ENCODE results near the gene MYO1E.
A peak's percentile ranks its signal among the peaks of the same experiment; 100 is the strongest.

MYO1E gene

DNA sequence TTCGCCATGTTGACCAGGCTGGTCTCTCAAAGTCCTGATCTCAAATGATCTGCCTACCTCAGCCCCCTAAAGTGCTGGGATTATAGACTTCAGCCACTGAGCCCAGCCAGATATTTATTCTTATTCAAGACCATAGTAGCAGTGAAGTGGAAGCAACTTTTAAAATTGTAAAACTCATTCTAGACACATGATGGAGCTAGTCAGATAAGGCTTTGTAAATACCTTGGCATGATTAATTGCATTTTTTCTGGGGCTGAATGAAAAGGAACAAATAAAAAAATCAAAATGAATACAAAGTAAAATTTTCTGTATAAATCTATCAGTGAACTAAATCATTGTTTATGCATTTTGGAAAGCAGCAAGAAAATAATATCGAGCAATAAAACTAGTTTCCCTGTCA is 4.1 kb upstream of the MYO1E start:
- DNase-seq (ENCODE audit: low spot score in 2 of 2) (no peak), ATAC-seq (ENCODE audit: low read depth) (no peak)
- Mint-ChIP-seq H3K4me1 (peaks cover 17% of the 10 kb centered on the region), H3K9me3 (no peaks in the 10 kb centered on the region), H3K36me3 (no peaks in the 10 kb centered on the region), H3K27ac (peak overlapping the region; percentile 8), H3K4me3 (no peak overlapping the region), H3K27me3 (no peaks in the 10 kb centered on the region)

DNA sequence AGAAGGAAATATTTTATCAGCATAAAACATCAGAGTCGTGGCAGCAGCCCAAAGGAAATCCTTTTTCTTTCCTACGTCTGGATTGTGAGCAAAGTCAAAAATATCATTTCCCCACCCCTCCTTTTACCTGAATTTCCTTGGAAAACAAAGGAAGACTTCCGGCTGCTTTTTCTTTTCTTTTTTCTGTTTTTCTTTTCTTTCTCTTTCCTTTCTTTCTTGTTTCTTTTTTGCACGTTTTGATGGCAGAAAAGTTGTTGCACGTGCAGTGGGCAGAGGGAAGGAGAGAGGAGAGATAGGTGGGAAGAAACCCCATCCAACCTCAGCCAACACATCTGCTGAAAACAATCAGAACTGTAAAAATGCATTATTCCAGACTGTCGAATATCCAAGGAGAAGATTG is 544 bp upstream of the MYO1E start:
- H3K9me3 Mint-ChIP-seq, result no peaks in the 10 kb centered on the region
- H3K4me1 Mint-ChIP-seq, result peaks cover 44% of the 10 kb centered on the region
- no peaks in the 10 kb centered on the region for H3K27me3 Mint-ChIP-seq
- ATAC-seq (ENCODE audit: low read depth) (no peak), DNase-seq (ENCODE audit: low spot score in 2 of 2) (no peak)
- H3K36me3 Mint-ChIP-seq, result no peaks in the 10 kb centered on the region
- H3K4me3 Mint-ChIP-seq, result peak overlapping the region; percentile 90
- H3K27ac Mint-ChIP-seq, result peak overlapping the region; percentile 77

DNA sequence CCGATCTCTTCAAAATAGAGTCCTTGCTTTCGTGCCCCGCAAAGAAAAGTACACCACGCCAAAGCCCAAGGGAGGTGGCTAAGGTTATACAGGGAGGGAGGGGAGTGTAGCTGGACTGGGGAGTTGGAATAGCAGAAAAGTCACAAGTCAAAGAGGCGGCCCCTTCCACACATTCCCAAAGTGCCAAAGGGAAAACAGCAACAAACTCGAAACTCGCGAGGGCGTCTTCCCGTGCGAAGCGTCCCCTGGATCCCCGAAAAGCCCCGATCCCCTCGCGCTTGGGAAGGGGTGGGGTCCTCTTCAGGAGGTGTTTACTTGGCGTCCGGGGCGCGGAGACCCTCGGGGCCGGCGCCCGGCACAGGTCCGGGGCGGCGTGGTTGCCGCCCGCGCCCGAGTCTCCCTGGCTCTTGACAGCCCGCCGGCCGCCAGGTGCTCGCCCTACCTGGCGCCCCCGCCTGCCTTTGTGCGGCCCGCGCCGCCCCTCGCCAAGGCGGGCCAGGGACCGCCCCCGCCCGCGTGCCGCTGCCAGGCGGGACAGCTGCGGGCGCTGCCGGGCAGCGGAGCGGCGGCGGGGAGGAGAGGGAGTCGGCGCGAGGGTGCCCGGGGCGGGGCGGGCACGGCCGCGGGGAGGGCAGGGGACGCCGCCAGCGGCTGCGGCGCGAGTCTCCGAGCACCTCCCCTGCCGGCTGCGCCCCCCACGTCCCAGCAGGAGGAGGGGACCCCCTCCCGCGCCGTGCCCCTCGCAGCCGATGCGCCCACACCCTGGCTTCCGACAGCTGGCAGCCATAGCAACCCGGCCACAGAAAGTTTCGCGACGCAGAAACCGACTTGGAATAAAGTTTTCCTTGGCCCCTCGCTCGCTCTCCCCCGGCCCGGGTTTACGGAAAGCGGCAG is 966 bp downstream of the MYO1E start:
- Mint-ChIP-seq H3K27me3 (no peaks in the 10 kb centered on the region), H3K4me1 (peaks cover 50% of the 10 kb centered on the region), H3K27ac (peak overlapping the region; percentile 96)

DNA sequence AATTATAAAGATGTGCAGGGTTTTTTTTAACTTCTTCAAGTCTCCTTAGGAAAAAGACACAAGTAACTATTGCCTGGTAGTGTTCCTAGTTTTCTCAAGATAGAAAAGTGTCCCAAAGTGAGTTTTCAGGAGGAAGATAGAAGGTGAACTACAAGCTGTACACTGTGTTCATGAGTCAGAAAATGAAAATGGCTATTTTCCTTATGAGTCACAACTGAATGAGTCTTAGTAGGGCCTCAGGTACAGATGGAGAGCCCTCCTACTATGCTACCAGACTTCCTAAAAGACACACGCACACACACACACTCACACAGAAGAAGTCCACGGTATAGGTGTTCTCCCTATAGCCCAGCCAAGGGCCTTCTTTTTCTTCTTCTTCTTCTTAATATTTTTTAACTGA is 3.1 kb downstream of the MYO1E start:
- Mint-ChIP-seq H3K4me3 (peak overlapping the region; percentile 12), H3K36me3 (peaks cover 2% of the 10 kb centered on the region), H3K27ac (peak overlapping the region; percentile 67), H3K4me1 (peaks cover 48% of the 10 kb centered on the region), H3K27me3 (no peaks in the 10 kb centered on the region), H3K9me3 (peaks cover 3% of the 10 kb centered on the region)
- no peak for ATAC-seq (ENCODE audit: low read depth)
- no peak for DNase-seq (ENCODE audit: low spot score in 2 of 2)

More for the DNA sequence above, 966 bp downstream of the MYO1E start:
- ATAC-seq (ENCODE audit: low read depth) (peak; percentile 56), DNase-seq (ENCODE audit: low spot score in 2 of 2) (peak in 1 of 2 donors; percentile 50)
- Mint-ChIP-seq H3K9me3 (no peaks in the 10 kb centered on the region), H3K36me3 (no peaks in the 10 kb centered on the region), H3K4me3 (peak overlapping the region; percentile 100)

DNA sequence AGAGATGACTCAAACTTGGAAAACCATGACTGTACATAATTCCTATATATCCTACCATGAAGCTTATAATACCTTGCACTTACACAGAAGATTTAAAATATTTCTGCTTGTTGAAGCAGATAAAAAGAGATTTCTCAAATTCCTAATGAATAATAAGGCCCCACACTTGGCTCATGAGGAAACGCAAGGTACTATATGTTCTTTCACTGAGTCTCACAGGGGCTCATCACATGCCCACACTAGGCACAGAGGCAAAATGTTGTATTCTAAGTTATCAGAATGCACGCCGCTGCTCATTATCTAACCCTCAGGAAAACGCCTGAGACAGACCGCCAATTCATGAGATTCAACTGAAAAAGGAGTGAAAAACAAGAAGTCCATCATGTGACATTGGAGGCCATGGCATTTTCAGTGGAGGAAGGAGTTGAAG is 5.6 kb downstream of the MYO1E start:
- Mint-ChIP-seq H3K27ac (peak overlapping the region; percentile 81), H3K4me3 (no peak overlapping the region), H3K4me1 (peaks cover 46% of the 10 kb centered on the region), H3K9me3 (peaks cover 3% of the 10 kb centered on the region), H3K27me3 (no peaks in the 10 kb centered on the region), H3K36me3 (peaks cover 2% of the 10 kb centered on the region)
- DNase-seq (ENCODE audit: low spot score in 2 of 2) (no peak), ATAC-seq (ENCODE audit: low read depth) (no peak)

DNA sequence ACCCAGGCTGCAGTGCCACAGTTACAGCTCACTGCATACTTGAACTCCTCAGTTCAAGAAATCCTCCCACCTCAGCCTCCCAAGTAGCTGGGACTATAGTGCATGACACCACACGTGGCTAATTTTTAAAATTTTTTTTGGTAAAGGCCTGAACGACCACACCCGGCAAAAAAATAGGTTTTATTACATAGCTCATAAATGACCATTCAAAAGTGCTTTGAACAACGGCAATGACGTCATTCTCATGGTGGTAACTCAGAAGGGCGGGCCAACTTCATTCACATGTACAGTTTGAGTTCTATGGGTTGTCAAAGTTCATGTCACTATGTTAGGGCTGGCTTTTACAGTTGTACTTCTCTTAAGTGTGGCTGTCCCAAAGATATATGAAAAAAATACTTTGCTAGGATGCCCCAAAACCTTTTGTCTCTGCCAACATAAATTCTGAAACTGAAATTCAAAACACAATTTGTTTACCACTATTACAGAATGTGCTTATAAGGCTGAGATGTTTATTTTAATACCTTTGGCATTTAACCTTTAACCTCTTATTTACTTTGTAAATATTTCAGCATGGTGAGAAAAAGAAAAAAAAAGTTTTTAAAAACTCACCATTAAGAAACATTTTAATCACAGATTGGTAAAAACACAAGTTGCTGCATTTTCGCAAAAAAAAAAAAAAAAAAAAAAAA is 6.2 kb downstream of the MYO1E start:
- H3K27me3 Mint-ChIP-seq, result no peaks in the 10 kb centered on the region
- peaks cover 2% of the 10 kb centered on the region for H3K36me3 Mint-ChIP-seq
- peaks cover 46% of the 10 kb centered on the region for H3K4me1 Mint-ChIP-seq
- H3K9me3 Mint-ChIP-seq, result peaks cover 3% of the 10 kb centered on the region
- H3K27ac Mint-ChIP-seq, result peak overlapping the region; percentile 76
- DNase-seq (ENCODE audit: low spot score in 2 of 2), result no peak
- no peak for ATAC-seq (ENCODE audit: low read depth)
- no peak overlapping the region for H3K4me3 Mint-ChIP-seq

GRCh38 chr15:59364248-59364647 is 8.4 kb downstream of the MYO1E start:
- Mint-ChIP-seq H3K27ac (no peak overlapping the region), H3K9me3 (peaks cover 3% of the 10 kb centered on the region), H3K27me3 (no peaks in the 10 kb centered on the region), H3K4me3 (no peak overlapping the region), H3K4me1 (peaks cover 36% of the 10 kb centered on the region), H3K36me3 (peaks cover 2% of the 10 kb centered on the region)
- DNase-seq (ENCODE audit: low spot score in 2 of 2), result no peak
- no peak for ATAC-seq (ENCODE audit: low read depth)

GRCh38 chr15:59362331-59362730 is 10.3 kb downstream of the MYO1E start:
- ATAC-seq (ENCODE audit: low read depth) (no peak), DNase-seq (ENCODE audit: low spot score in 2 of 2) (no peak)
- Mint-ChIP-seq H3K27ac (no peak overlapping the region), H3K4me1 (peaks cover 35% of the 10 kb centered on the region), H3K9me3 (peaks cover 3% of the 10 kb centered on the region), H3K27me3 (no peaks in the 10 kb centered on the region), H3K36me3 (peaks cover 5% of the 10 kb centered on the region), H3K4me3 (no peak overlapping the region)

DNA sequence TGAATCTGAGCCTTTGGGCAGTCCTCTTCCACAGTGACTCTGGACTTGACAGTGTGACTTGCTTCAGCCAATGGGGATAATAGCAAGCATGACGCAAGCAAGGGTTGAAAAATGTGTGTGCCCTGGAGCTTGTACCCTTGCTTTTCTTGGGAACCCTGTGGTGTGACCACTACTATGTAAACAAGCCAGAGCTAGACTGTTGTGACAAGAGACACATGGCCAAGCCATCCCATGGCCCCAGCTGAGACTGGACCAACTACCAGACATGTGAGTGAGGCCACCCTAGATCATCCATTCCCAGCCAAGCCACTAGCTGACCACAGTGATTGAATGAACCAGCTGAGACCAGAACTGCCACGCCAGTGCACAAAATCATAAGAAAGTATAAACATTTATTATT is 11.8 kb downstream of the MYO1E start:
- H3K27ac Mint-ChIP-seq, result no peak overlapping the region
- no peak overlapping the region for H3K4me3 Mint-ChIP-seq
- H3K27me3 Mint-ChIP-seq, result no peaks in the 10 kb centered on the region
- peaks cover 3% of the 10 kb centered on the region for H3K36me3 Mint-ChIP-seq
- DNase-seq (ENCODE audit: low spot score in 2 of 2) (no peak), ATAC-seq (ENCODE audit: low read depth) (no peak)
- H3K4me1 Mint-ChIP-seq, result peaks cover 31% of the 10 kb centered on the region
- no peaks in the 10 kb centered on the region for H3K9me3 Mint-ChIP-seq

DNA sequence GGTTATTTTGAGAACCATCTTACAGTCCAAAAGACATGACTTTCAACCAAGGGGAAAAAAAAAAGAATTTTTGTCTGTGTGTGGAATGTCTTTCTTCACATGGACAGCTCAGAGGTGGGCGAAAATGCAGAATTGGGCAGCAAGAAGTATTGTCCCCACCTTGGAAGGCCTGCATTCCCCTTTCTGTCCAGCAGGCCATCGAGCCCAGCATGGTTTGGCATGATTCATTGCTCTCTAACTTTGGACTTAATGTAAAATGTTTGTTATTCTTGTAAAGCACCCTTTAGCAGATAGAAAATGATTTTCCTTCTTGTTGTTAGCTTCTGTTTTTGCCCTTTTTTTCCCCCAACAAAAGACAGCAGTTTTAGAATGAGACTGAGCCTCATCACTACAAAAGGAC is 12.4 kb downstream of the MYO1E start:
- peak overlapping the region; percentile 25 for H3K27ac Mint-ChIP-seq
- H3K36me3 Mint-ChIP-seq, result peaks cover 3% of the 10 kb centered on the region
- no peaks in the 10 kb centered on the region for H3K27me3 Mint-ChIP-seq
- H3K9me3 Mint-ChIP-seq, result no peaks in the 10 kb centered on the region
- ATAC-seq (ENCODE audit: low read depth) (peak; percentile 32), DNase-seq (ENCODE audit: low spot score in 2 of 2) (no peak)
- H3K4me3 Mint-ChIP-seq, result no peak overlapping the region
- peaks cover 37% of the 10 kb centered on the region for H3K4me1 Mint-ChIP-seq

DNA sequence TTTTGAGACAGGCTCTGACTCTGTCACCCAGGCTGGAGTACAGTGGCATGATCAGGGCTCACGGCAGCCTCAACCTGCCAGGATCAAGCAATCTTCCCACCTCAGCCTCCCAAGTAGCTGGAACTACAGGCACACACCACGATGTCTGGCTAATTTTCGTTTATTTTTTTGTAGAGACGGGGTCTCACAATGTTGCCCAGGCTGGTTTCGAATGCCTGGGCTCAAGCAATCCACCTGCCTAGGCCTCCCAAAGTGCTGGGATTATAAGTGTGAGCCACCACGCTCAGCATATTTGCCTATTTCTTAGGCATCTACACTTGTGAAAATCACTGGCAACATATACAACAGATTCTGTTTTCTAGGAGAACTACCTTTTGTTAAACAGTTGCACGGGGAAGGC is 16.9 kb downstream of the MYO1E start:
- DNase-seq (ENCODE audit: low spot score in 2 of 2), result no peak
- H3K27ac Mint-ChIP-seq, result peak overlapping the region; percentile 88
- no peaks in the 10 kb centered on the region for H3K9me3 Mint-ChIP-seq
- H3K27me3 Mint-ChIP-seq, result no peaks in the 10 kb centered on the region
- H3K4me3 Mint-ChIP-seq, result peak overlapping the region; percentile 58
- H3K36me3 Mint-ChIP-seq, result peaks cover 3% of the 10 kb centered on the region
- ATAC-seq (ENCODE audit: low read depth), result no peak
- peaks cover 60% of the 10 kb centered on the region for H3K4me1 Mint-ChIP-seq

- peaks cover 56% of the 10 kb centered on the region for H3K4me1 Mint-ChIP-seq
- no peaks in the 10 kb centered on the region for H3K9me3 Mint-ChIP-seq
- H3K27ac Mint-ChIP-seq, result peak overlapping the region; percentile 88
Measured at GRCh38 chr15:59354417-59355031, 18.1 kb downstream of the MYO1E start.

DNA sequence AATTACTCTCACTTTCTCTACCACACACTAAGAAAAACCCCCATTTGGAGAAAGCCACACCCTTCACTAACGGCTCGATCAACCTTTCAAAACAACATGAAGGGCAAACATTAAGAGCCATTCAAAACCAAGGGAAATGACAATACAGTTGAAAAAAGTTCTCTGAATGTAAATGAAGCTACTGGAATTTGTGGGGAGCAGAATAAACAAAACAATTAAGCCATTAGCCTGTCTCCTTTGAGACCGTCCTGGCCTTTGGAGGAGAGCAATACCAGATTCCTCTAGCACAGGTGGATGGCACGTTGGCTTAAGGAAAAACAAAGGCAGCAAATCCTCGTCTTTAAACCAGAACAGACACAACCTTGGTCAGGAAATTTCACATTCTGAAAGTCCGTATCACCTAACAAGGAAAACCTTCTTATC is 18.7 kb downstream of the MYO1E start:
- Mint-ChIP-seq H3K27me3 (no peaks in the 10 kb centered on the region), H3K36me3 (peaks cover 3% of the 10 kb centered on the region), H3K27ac (peak overlapping the region; percentile 88), H3K4me3 (peak overlapping the region; percentile 44), H3K9me3 (no peaks in the 10 kb centered on the region), H3K4me1 (peaks cover 56% of the 10 kb centered on the region)
- peak in 1 of 2 donors; percentile 28 for DNase-seq (ENCODE audit: low spot score in 2 of 2)
- ATAC-seq (ENCODE audit: low read depth), result peak; percentile 84

More at GRCh38 chr15:59354417-59355031, 18.1 kb downstream of the MYO1E start:
- ATAC-seq (ENCODE audit: low read depth) (peak; percentile 31), DNase-seq (ENCODE audit: low spot score in 2 of 2) (no peak)
- H3K36me3 Mint-ChIP-seq, result peaks cover 3% of the 10 kb centered on the region
- no peaks in the 10 kb centered on the region for H3K27me3 Mint-ChIP-seq
- H3K4me3 Mint-ChIP-seq, result peak overlapping the region; percentile 58

DNA sequence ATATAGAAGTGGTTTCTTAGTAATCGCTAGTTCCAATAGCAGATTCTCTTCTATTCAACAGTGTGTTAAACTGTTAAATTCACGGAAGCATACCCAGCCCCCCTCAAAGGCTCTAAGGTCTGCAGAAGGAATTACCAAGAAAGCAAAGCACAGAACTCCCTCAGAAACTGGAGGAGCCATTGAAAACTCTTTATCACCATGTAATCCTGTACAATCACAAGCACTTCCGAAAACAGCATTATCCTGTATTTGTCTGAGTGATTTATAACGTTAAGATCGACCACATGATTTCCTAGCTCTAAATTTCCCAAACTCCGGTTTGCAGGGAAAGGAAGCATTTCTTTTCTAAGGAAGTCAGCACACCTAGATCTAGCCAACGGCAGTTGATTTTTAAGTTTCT is 20.0 kb downstream of the MYO1E start:
- H3K27ac Mint-ChIP-seq, result peak overlapping the region; percentile 14
- ATAC-seq (ENCODE audit: low read depth), result no peak
- peak overlapping the region; percentile 46 for H3K4me3 Mint-ChIP-seq
- peaks cover 3% of the 10 kb centered on the region for H3K36me3 Mint-ChIP-seq
- H3K4me1 Mint-ChIP-seq, result peaks cover 54% of the 10 kb centered on the region
- H3K9me3 Mint-ChIP-seq, result no peaks in the 10 kb centered on the region
- no peak for DNase-seq (ENCODE audit: low spot score in 2 of 2)
- no peaks in the 10 kb centered on the region for H3K27me3 Mint-ChIP-seq
